ENCODE measurements around the gene CRYBG2.

The CRYBG2 gene

GRCh38 chr1:26278303-26278702 lies 75.6 kb downstream of the CRYBG2 start:
- H3K27ac ChIP-seq (ENCODE audit: low read length): no peak overlapping the region
- no peak overlapping the region for H3K4me3 ChIP-seq (ENCODE audit: low read length)
- peaks cover 24% of the 10 kb centered on the region for H3K36me3 ChIP-seq (replicated peaks; ENCODE audit: low read depth, low read length)
- H4K20me1 ChIP-seq (ENCODE audit: insufficient read depth, low read length): no peaks in the 10 kb centered on the region
- H3K9ac ChIP-seq (ENCODE audit: low read length): no peak overlapping the region
- H2AFZ ChIP-seq (ENCODE audit: low read depth, low read length): no peak overlapping the region
- H3K9me3 ChIP-seq (ENCODE audit: insufficient read depth, low read length): no peaks in the 10 kb centered on the region
- peaks cover 11% of the 10 kb centered on the region for H3K4me1 ChIP-seq (ENCODE audit: low read length)
- no peaks in the 10 kb centered on the region for H3K27me3 ChIP-seq (ENCODE audit: low read depth, low read length)
- H3K4me2 ChIP-seq (ENCODE audit: low read length): no peak overlapping the region
- TF ChIP-seq EZH2phosphoT487 (IDR thresholded peaks at IDR 0.05; ENCODE audit: low read depth) (no peak), CTCF (IDR thresholded peaks at IDR 0.05; ENCODE audit: low read depth, low read length) (no peak)
- H3K79me2 ChIP-seq (ENCODE audit: low read length): no peaks in the 10 kb centered on the region

- no peaks in the 10 kb centered on the region for H3K9me3 ChIP-seq (ENCODE audit: insufficient read depth, low read length)
- H3K4me3 ChIP-seq (ENCODE audit: low read length): no peak overlapping the region
- H4K20me1 ChIP-seq (ENCODE audit: insufficient read depth, low read length): no peaks in the 10 kb centered on the region
- no peaks in the 10 kb centered on the region for H3K27me3 ChIP-seq (ENCODE audit: low read depth, low read length)
- H3K79me2 ChIP-seq (ENCODE audit: low read length): no peaks in the 10 kb centered on the region
- no peak overlapping the region for H2AFZ ChIP-seq (ENCODE audit: low read depth, low read length)
- no peak for TF ChIP-seq CTCF (IDR thresholded peaks at IDR 0.05; ENCODE audit: low read depth, low read length)
- no peak for TF ChIP-seq EZH2phosphoT487 (IDR thresholded peaks at IDR 0.05; ENCODE audit: low read depth)
- H3K36me3 ChIP-seq (replicated peaks; ENCODE audit: low read depth, low read length): peaks cover 24% of the 10 kb centered on the region
- H3K27ac ChIP-seq (ENCODE audit: low read length): no peak overlapping the region
- no peak overlapping the region for H3K9ac ChIP-seq (ENCODE audit: low read length)
- peaks cover 11% of the 10 kb centered on the region for H3K4me1 ChIP-seq (ENCODE audit: low read length)
- no peak overlapping the region for H3K4me2 ChIP-seq (ENCODE audit: low read length)
These were observed 76.2 kb downstream of the CRYBG2 start for GRCh38 chr1:26277719-26278118.

GRCh38 chr1:26277261-26277661 lies 76.7 kb downstream of the CRYBG2 start:
- no peak overlapping the region for H3K27ac ChIP-seq (ENCODE audit: low read length)

GRCh38 chr1:26276432-26276838 lies 77.5 kb downstream of the CRYBG2 start:
- H3K4me1 ChIP-seq (ENCODE audit: low read length): peaks cover 11% of the 10 kb centered on the region
- H3K9me3 ChIP-seq (ENCODE audit: insufficient read depth, low read length): no peaks in the 10 kb centered on the region
- no peak overlapping the region for H3K9ac ChIP-seq (ENCODE audit: low read length)
- TF ChIP-seq CTCF (IDR thresholded peaks at IDR 0.05; ENCODE audit: low read depth, low read length): no peak
- TF ChIP-seq EZH2phosphoT487 (IDR thresholded peaks at IDR 0.05; ENCODE audit: low read depth): no peak
- no peak overlapping the region for H3K4me3 ChIP-seq (ENCODE audit: low read length)
- no peaks in the 10 kb centered on the region for H3K79me2 ChIP-seq (ENCODE audit: low read length)
- peaks cover 29% of the 10 kb centered on the region for H3K36me3 ChIP-seq (replicated peaks; ENCODE audit: low read depth, low read length)
- H3K27me3 ChIP-seq (ENCODE audit: low read depth, low read length): no peaks in the 10 kb centered on the region
- no peak overlapping the region for H3K27ac ChIP-seq (ENCODE audit: low read length)
- H4K20me1 ChIP-seq (ENCODE audit: insufficient read depth, low read length): no peaks in the 10 kb centered on the region
- no peak overlapping the region for H2AFZ ChIP-seq (ENCODE audit: low read depth, low read length)
- no peak overlapping the region for H3K4me2 ChIP-seq (ENCODE audit: low read length)

More at GRCh38 chr1:26277261-26277661, 76.7 kb downstream of the CRYBG2 start:
- no peak overlapping the region for H2AFZ ChIP-seq (ENCODE audit: low read depth, low read length)
- peaks cover 11% of the 10 kb centered on the region for H3K4me1 ChIP-seq (ENCODE audit: low read length)
- no peak overlapping the region for H3K4me2 ChIP-seq (ENCODE audit: low read length)
- H3K9ac ChIP-seq (ENCODE audit: low read length): no peak overlapping the region
- TF ChIP-seq CTCF (IDR thresholded peaks at IDR 0.05; ENCODE audit: low read depth, low read length) (no peak), EZH2phosphoT487 (IDR thresholded peaks at IDR 0.05; ENCODE audit: low read depth) (no peak)
- H3K9me3 ChIP-seq (ENCODE audit: insufficient read depth, low read length): no peaks in the 10 kb centered on the region
- no peaks in the 10 kb centered on the region for H3K79me2 ChIP-seq (ENCODE audit: low read length)
- H3K36me3 ChIP-seq (replicated peaks; ENCODE audit: low read depth, low read length): peaks cover 25% of the 10 kb centered on the region
- no peaks in the 10 kb centered on the region for H4K20me1 ChIP-seq (ENCODE audit: insufficient read depth, low read length)
- no peak overlapping the region for H3K4me3 ChIP-seq (ENCODE audit: low read length)
- no peaks in the 10 kb centered on the region for H3K27me3 ChIP-seq (ENCODE audit: low read depth, low read length)

All from OCI-LY3 (cell line).